ENCODE measurements around the gene SLC33A1. TPM values are rescaled to one million over a fixed set of nuclear protein-coding genes. Genes with fewer than 3 reads are reported as not detected.
"Not testable (repeated sequence)": the region's sequence is repeated elsewhere in the genome, so short reads cannot be mapped to it uniquely, and the experiment has no call there.

SLC33A1 gene
- total RNA-seq, 1 donor from 2014 or later, result 37.8 TPM

DNA sequence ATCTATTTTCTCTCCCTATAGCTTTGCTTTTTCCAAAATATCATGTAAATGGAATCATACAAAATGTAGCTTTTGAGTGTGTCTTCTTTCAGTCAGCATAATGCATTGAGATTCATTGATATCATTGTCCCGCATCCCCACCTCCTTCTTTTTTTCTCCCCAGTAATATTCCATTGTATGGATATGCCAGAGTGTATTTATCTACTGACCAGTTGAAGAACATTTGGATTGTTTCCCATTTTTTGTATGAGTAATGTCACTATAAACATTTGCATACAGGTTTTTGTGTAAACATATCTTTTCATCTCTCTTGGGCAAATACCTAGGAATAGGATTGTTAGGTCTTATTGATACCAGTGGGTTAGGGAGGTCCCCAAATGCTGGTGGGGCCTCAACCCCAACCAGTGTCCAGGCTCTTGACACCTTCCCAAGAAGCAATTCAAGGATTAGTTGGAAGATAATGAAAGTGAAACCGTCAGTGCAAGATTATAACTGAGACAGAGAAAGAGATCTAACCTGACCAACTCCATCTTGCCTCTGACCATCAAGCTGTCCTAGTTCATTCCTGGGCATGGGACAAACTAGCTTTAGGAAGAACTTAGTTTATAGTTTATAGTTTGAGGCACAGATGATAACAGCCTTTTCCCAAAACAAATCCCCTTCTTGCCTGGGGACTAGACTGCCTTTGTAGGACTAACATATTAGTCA is 7.4 kb upstream of the SLC33A1 start:
- DNase-seq, result no peak

DNA sequence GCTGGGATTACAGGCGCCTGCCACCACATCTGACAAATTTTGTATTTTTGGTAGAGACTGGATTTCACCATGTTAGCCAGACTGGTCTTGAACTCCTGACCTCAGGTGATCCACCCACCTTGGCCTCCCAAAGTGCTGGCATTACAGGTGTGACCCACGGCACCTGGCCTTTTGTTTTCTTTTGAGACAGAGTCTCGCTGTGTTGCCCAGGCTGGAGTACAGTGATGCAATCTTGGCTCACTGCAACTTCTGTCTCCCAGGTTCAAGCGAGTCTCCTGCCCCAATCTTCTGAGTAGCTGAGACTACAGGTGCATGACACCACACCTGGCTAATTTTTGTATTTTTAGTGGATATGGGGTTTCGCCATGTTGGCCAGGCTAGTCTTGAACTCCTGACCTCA is 6.2 kb upstream of the SLC33A1 start:
- DNase-seq, result not testable (repeated sequence)

DNA sequence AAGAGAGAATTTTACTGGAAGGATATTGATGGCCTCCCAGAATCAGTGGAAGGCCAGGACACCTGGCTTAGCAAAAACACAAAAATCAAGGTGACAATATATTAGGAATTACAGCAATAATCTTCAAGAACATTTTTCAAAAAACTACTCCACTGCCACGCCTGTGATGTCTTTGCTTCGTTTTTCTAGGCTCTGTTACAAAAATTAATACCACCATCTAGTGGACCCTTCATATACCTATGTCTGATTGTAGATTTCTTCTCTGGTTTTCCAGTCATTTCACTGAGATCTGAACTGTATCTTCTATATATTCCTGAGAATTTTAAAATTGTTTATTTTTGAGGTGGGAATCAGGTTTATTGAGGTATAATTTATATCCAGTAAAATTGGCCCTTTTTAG is 5.6 kb upstream of the SLC33A1 start:
- DNase-seq, result peak; percentile 43

DNA sequence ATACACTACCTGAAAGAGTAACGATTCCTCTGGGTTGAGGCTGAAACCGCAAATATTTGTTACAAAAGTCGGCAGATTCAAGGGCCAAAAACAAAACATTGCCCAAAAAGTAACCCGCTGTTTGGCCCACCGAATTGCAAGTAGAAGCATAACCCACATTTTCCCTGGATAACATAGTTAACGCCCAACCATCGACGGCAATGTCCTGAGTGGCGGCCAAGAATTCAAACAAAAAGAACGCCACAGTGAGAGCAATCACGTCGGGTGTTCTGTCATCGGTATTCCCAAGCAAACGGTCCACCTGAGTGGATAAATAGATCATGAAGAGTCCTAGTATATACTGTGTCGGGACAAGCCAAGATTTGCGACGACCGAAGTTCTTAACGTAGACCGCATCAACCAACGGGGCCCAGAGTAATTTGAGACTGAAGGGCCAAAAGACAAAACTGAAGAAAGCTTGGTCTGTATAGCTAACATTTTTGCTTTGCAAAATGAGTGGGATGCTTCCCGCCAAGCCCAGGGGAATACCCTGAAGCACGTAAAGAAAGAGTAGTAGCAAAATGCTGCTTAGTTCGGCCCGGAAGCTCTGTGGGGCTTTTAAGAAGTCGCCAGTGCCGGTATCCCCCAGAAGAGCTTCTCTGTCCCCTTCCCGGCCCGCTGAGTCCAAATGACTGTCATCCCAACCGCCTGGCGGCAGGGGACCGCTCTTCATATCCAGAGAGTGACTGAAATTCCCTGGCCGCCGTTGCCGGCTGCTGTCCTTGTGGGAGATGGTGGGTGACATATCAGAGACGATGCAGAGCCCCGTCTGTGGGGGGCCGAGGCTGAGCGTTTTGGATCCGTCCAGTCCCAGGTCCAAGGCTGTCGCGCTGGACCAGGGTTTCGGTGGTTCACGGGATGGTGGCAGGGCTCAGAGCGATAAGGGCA is 750 bp downstream of the SLC33A1 start:
- peak; percentile 35 for DNase-seq

DNA sequence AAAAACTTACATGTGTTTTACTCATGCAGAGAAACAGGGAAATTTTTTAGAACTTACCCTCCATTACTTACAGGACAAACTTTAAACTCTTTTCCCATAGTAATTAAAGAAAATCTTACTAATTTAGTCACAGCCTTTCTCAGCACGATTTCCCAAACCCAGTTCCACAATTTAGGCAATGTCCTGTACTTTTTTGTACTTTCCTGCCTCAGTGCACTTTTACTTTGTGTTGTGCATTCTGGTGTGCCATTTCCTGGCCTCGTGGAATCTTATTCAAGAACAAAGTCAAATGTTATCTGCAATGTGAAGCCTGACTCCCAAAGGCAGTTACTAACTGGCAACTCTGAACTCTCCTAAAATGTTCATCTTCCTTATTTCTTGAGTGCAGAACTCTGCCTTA is 1.9 kb downstream of the SLC33A1 start:
- DNase-seq, result peak; percentile 17

DNA sequence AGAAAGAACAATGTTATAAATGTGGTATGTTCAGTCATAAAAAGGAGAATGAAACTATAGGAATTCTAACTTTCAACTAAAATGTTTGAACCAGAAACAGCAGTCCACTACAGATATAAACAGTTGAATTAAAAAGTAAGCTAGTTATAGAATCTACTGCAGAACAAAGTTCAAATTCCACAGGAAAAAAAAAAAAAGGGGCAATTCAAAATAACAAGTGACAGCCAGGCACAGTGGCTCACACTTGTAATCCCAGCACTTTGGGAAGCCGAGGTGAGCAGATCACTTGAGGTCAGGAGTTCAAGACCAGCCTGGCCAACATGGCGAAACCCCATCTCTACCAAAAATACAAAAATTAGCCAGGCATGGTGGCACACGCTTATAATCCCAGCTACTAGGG is 4.8 kb downstream of the SLC33A1 start:
- DNase-seq, result not testable (repeated sequence)

DNA sequence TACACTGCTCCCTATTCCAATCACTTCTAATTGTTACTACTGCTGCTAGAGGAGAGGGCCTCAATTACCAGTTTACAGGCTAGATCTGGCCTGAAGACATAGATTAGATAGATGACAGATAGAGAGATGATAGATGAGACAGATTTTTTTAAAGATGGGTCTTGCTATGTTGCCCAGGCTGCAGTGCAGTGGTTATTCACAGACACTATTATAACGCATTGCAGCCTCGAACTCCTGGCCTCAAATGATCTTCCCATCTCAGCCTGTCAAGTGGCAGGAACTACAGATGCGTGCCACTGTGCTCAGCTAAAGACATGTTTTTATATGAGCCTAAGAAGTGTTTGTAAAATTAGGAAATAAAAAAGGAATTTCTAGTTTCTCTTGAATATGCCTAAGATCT is 6.2 kb downstream of the SLC33A1 start:
- DNase-seq, result no peak

DNA sequence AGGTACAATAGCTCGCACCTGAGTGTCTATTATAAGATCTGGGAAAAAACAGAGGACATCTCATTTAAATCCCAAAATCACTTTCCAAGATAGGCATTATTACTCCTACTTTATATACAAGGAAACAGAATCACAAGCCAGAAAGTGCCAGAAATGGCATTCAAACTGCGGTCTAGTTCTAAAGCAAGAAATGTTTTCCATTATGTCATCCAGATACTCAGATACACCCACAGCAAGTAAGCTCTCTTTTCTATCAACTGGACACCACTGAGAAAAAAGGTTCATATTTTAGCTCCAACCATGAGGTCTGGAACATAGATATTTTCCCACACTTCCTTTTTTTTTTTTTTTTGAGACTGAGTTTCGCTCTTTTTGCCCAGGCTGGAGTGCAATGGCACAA is 8.1 kb downstream of the SLC33A1 start:
- peak; percentile 15 for DNase-seq

DNA sequence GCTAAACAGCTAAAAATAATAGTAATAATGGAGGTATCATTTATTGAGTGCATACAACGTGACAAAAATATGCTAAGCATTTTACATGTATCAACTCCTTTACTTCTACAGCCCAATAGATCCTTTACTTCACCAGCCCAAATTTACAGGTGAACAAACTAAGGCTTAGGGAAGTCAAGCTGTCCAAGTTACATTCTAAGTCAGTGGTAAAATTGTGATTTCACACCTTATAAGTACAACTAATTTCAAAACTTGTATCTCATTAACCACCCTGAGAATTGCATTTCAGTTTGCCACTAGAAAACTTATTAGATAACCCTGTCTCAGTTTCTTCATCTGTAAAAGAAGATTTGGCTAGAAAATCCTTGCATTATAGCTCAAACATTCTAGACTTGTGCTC is 10.7 kb downstream of the SLC33A1 start:
- no peak for DNase-seq

DNA sequence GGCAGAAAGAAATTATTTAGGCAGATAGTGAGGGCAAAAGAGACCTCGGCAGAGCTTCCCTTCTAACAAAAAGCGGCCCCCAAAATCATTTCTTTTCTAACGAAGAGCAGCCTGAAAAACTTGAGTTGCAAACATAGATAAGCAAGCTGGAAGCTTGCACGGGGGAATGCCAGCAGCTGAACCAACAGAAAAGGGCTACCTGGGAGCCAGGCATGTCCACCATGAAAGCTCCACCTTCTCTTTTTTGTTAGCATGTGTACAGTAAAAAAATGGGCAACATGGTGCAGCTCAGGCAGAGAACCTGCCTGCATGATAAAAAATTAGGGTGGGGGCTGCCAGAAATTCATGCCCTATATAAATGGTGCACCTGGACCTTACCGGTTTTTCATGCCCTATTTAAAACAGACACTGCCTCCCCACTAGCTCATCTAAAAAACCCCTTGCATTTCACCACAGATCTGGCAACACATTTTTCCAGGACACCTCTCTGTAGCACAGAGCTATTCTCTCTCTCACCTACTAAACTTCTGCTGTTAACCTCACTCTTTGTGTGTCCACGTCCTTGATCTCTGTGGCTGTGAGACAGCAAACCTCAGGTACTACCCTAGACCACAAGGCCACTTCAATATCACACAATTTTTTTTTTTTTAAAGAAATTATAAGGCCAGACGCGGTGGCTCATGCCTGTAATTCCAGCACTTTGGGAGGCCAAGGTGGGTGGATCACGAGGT is 18.7 kb downstream of the SLC33A1 start:
- no peak for DNase-seq

DNA sequence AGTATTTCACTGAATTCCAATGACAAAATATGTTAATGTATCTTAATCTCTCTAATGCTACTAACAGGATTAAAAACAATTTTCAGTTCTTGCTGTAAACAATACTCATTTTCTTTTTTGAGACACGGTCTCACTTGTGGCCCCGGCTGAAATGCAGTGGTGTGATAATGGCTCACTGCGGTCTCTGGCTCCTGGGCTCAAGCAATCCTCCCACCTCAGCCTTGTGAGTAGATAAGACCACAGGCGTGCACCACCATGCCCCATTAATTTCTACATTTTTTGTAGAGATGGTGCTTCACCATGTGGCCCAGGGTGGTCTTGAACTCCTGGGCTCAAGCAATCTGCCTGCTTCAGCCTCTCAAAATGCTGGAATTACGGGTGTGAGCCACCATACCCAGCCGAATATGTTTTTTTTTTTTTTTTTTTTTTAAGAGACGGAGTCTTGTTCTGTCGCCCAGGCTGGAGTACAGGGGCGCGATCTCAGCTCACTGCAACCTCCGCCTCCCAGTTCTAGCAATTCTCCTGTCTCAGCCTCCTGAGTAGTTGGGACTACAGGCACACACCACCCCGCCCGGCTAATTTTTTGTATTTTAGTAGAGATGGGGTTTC is 25.6 kb downstream of the SLC33A1 start:
- not testable (repeated sequence) for DNase-seq

DNA sequence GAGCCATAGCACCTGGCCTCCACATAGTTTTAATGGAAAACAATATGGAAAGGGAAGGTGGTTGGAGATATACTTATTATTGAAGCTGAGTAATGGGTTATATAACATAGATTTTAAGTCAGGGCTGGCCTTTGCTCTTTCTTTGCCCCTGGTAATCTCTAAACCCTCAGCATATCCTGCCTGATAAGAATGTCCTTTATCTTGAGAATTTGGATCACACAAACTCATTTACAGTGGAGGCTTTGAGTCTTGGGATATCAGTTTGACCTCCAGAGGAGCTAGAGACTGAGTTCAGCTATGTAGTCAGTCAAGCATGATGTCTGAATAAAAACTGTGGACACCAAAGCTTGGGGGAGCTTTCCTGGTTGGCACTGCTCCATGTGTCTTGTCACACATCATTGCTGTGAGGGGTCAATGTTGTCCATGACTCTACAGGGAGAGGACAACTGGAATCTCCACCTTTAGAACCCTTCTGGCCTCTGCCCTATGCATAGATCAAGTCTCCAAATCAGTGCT is 39.1 kb downstream of the SLC33A1 start:
- no peak for DNase-seq

DNA sequence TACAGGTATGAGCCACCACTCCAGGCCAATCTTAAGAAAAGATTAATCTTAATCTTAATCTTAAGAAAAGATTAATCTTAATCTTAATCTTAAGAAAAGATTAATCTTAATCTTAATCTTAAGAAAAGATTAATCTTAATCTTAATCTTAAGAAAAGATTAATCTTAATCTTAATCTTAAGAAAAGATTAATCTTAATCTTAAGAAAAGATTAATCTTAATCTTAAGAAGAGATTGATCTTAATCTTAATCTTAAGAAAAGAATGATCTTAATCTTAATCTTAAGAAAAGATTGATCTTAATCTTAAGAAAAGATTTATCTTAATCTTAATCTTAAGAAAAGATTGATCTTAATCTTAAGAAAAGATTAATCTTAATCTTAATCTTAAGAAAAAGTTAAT is 41.0 kb downstream of the SLC33A1 start:
- not testable (repeated sequence) for DNase-seq

DNA sequence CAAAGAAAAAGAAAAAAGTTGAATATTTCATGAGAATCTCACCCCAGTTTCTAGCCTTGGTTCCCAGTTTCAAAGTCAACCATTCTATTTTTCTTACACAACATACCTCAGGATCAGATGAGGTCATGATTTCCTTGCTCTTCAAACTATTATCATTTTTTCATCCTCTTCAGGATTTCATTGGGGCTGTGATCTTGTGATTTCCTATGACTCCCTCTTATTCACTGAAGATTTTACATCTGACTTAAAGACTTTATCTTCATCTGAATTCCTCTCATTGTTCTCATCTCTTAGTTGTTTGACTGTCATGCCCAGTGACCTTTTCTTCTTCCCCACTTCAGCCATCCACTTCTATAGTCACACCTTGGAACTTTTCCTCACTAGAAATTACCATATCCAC is 45.0 kb downstream of the SLC33A1 start:
- peak; percentile 17 for DNase-seq

DNA sequence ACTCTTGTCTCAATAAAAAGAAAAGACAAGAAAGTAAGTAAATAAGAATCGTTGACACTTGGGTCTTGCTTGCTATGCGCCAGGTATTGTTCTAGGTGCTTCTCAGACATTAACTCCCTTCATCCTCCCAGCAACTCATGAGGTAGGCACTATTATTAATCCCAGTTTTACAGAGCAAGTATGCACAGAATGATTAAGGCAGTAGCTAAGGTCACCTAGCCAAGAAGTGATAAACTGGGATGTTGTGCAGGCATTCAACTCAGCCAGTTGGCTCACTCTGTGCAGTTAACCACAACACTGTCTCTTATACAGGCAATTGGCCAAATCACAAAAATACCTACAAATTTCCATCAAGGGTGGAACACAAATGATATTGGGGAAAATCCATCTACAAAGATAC is 46.4 kb downstream of the SLC33A1 start:
- no peak for DNase-seq

DNA sequence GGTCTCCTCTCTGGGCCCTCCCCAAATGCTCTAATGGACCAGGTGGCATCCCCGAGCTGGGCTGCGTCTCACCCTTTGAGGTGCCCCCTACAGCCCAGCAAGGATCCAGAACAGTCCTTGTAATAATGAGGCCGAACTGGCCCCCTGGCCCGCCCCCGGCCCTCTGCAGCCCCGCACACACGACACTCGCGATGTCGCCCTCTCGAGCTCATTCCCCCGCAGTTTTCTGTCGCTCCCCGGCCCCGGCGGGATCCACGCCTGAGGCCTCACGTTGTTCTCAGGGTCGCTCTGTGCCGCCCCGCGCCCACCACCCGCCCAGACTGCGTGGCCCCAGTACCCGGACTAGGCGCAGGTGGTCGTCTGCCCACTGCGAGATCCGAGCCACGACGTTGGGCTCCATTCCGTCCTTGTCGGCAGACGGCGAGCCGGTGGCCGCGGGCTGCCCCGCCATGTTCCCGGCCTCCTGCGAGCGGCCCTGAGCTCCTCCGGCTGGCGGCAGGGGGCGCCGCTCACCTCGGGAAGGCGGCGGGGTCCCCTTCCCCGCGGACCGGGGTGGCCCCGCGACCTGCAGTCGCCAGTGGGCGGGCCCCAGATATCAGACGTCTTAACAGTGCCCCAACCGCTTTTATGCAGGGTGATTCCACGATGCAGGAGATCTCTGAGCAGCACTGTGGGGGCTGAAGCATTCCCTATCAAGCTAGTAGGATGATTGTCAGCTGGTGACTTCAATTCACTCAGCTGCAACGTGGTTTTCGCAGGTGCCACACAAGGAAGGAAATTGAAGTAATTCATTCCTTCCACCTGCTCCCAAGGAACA is 48.2 kb downstream of the SLC33A1 start, which contains the start of gene C3orf33:
Gene C3orf33 (minus strand): TSS at position 477 of the 817 bp plus-strand sequence. CDS start 26 bp downstream, at position 451.
- peak; percentile 79 for DNase-seq

DNA sequence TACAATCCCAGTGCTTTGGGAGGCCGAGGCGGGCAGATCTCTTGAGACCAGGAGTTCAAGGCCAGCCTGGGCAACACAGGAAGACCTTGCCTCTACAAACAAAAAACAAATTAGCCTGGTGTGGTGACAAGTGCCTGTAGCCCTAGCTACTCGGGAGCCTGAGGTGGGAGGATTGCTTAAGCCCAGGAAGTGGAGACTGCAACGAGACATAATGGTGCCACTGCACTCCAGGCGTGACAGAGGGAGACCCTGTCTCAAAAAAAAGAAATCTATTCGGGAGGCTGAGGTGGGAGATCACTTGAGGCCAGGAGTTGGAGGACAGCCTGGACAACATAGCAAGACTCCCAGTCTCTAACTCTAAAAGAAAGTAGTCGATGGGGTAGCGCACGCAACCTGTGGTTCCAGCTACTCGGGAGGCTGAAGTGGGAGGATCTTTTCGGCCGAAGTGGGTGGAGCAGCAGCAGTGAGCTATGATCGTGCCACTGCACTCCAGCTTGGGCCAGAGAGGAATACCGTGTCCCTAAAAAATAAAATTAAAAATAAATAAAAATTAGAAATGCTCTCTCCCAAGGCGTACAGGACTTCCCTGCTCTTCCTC is 48.9 kb downstream of the SLC33A1 start:
- DNase-seq, result peak; percentile 41

DNA sequence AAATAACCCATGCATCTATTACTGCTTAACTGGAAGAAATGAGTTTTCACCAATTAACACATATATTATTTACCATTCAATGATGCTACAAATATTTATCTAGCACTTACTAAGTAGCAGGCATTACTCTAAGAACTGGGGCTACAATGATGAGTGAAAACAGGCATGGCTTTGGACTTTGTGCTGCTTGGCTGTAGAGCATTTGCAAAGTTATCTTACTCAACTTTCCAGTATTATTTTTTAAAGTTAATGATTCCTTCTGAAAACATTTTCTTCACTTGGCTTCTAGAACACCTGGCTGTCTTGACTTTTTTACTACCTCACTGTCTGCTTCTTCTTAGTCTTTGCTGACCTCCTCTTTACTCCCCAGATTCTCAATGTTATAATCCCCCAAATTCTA is 49.9 kb downstream of the SLC33A1 start:
- no peak for DNase-seq

DNA sequence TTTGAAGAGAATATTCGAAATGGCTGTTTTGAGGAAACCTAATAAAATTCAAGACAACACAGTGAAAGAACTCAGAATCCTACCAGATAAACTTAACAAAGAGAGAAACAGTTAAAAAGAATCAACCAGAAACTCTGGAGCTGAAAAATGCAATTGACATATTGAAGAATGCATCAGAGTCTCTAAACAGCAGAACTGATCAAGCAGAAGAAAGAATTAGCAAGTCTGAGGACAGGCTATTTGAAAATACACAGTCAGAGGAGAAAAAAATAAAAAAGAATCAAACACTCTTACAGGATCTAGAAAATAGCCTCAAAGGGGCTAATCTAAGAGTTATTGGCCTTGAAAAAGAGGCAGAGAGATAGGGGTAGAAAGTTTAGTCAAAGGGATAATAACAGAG is 61.7 kb downstream of the SLC33A1 start:
- DNase-seq, result no peak

DNA sequence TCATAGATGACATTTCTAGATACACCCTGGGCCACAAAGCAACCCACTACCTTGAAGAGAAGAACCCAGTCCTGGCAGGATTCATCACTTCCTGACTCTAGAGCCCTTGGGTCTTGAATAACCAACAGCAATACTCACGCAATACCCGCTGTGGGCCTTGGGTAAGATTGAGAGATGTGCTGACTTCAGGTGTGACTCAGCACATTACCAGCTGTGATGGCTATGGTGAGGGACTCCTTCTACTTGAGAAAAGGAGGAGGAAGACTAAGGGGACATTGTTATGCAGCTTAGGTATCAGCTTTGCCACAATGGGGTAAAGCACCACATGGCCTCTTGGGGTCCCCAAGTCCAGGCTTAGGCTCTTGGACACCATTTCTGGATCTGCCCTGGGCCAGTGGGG is 63.0 kb downstream of the SLC33A1 start:
- no peak for DNase-seq
